AG09319 (cell line): ENCODE results near the gene LAMA2.
"Not testable (repeated sequence)": the region's sequence is repeated elsewhere in the genome, so short reads cannot be mapped to it uniquely, and the experiment has no call there.

Experiments
- DNase-seq: peaks from one replicate; pipeline ENCODE4 v3.0.0-alpha.2; 2010; ENCODE audit warnings: low read depth; ENCODE audit errors: extremely low read depth
- CTCF ChIP-seq: IDR thresholded peaks from 2 replicates; pipeline ENCODE4 v1.5.1; 2011; ENCODE audit warnings: low read depth, mild to moderate bottlenecking, inconsistent platforms, low read length, moderate library complexity

Gene LAMA2

GRCh38 chr6:129033581-129033980, 150.6 kb downstream of the LAMA2 start:
- no peak for TF ChIP-seq CTCF
- DNase-seq: no peak

GRCh38 chr6:129041563-129041962, 158.6 kb downstream of the LAMA2 start:
- no peak for DNase-seq
- no peak for TF ChIP-seq CTCF

DNA sequence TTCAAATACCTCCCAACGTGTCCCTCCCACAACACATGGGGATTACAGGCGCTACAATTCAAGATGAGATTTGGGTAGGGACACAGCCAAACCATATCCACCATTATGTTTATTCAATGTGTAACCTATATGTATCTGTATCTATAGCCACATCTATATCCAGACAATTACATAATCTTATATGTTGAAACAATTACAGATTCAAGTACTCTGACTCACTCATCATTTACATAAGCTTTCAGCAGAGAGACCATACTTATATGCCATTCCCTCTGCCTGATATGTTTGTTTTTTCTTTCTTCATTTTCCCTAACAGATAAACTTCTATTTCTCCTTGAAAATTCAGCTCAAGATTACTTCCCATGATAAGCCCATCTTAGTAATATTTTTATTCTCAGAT, 163.6 kb downstream of the LAMA2 start:
- TF ChIP-seq CTCF: no peak
- DNase-seq: no peak

GRCh38 chr6:129047834-129048233, 164.9 kb downstream of the LAMA2 start:
- no peak for TF ChIP-seq CTCF
- DNase-seq: no peak

DNA sequence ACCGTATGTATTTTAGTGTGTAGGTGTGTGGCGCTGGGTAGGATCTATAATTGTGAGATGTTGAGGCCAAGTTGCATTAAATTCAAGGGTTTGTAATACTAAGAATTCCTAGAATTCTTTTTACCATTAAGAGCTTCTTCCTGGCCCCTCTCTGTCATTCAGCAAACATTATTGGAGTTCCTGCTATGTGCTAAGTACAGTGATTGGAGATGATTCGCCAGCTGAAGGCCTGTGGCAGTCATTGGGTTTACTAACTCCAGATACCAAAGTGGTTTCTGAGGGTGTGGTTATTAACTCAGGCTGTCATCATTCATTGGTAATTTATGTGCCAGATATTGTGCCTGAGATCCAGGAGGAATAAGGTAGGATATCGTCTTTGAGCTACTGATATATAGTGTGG, 167.1 kb downstream of the LAMA2 start:
- DNase-seq: no peak
- TF ChIP-seq CTCF: no peak

DNA sequence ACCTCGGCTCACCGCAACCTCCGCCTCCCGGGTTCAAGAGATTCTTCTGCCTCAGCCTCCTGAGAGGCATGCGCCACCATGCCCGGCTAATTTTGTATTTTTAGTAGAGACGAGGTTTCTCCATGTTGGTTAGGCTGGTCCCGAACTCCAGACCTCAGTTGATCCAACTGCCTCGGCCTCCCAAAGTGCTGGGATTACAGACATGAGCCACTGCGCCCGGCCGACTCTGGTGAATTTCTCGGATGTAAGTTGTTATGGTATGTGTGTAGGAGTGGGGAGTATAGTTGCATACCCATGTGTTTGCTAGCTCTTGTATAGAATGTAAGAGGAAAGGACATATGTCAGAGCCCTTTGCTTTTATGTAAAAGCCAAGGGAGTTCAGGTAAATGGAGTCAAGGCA, 170.2 kb downstream of the LAMA2 start:
- not testable (repeated sequence) for DNase-seq

DNA sequence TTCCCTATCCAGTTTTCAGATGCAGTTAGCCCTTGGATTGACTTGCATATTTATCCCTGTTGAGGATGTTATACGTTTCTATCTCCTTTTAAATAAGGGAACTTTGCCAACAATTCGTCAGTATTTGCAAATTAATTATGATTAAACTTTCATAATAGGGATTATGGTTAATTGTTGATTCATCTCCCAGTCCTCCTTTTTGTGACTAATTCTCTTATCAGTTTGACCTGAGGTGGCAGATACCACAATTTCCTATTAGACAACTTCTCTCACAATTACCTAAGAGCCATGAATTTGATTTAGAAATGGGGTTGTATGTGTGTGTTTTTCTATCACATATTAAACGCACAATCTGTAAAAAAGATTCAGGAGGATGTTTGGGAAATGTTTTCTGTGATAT, 172.9 kb downstream of the LAMA2 start:
- TF ChIP-seq CTCF: no peak
- DNase-seq: no peak

GRCh38 chr6:129059650-129060049, 176.7 kb downstream of the LAMA2 start:
- TF ChIP-seq CTCF: no peak
- no peak for DNase-seq
